ENCODE data around the gene VDAC1. TPM values are rescaled to one million over a fixed set of nuclear protein-coding genes. Genes with fewer than 3 reads are reported as not detected.
A peak's percentile ranks its signal among the peaks of the same experiment; 100 is the strongest.

The VDAC1 gene
- total and polyA plus RNA-seq, 4 experiments from 2014 or later = 45.1 to 103 (median 73.3) TPM

DNA sequence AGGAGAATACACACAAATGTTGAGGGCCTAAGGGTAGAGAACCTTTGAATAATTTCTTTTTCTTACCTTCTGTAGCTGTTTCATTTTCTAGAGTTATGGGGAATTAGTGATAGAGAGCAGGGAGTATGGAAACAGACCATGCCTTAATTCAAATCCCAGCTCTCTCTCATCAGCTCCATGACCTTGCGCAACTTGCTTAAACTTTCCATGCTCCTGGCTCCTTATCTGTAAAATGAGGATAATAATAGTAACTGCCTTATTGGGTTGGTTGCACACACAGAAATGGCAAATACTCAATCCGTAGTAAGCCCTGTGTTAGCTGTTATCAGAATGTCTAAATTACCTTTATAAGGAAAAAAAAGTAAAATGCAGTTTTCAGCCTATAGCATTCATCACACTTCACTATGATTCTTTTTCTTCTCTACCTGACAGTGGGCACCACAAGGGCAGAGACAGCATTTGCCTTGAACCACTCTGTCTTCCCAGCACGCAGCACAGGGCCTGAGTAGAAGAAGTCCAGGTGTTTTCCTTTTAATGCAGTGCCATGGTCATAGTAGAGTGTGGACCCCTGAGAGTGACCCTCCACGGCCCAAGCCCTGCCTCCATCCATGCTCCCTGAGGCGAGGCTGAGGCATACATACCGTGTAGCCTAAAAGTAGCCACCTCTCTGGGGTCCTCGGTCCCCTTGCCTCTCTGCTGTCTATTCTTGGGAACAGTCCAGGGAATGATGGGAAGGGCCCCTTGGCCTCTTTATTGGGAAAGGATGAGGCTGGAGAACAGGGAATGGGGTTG, 53.8 kb downstream of the VDAC1 start:
- ChIA-PET POLR2A (ENCODE audit: partially characterized antibody) (no interaction called here), CTCF (ENCODE audit: partially characterized antibody) (no interaction called here)
- H3K27me3 ChIP-seq (ENCODE audit: insufficient read depth, low read length) = no peaks in the 10 kb centered on the region
- peaks cover 5% of the 10 kb centered on the region for H3K36me3 ChIP-seq (ENCODE audit: insufficient read depth, low read length)
- no peaks in the 10 kb centered on the region for H3K4me1 Mint-ChIP-seq
- H3K9me3 Mint-ChIP-seq = no peaks in the 10 kb centered on the region
- intact Hi-C loops (cut with micrococcal nuclease) = no loop called here
- no peak overlapping the region for H3K27ac ChIP-seq (ENCODE audit: low read depth, low read length)
- no peak overlapping the region for H3K4me3 ChIP-seq (ENCODE audit: low read length in 2 of 2)
- no peak overlapping the region for H3K4me3 Mint-ChIP-seq
- H3K27me3 Mint-ChIP-seq = no peaks in the 10 kb centered on the region
- peaks cover 12 to 17% of the 10 kb centered on the region in 2 donors for H3K36me3 Mint-ChIP-seq
- no peak for DNase-seq
- H3K4me1 ChIP-seq (ENCODE audit: insufficient read depth, low read length) = no peaks in the 10 kb centered on the region
- no peaks in the 10 kb centered on the region for H3K9me3 ChIP-seq (ENCODE audit: control insufficient read depth in 1 of 2, low read length in 2 of 2)
- H3K27ac Mint-ChIP-seq = no peak overlapping the region

DNA sequence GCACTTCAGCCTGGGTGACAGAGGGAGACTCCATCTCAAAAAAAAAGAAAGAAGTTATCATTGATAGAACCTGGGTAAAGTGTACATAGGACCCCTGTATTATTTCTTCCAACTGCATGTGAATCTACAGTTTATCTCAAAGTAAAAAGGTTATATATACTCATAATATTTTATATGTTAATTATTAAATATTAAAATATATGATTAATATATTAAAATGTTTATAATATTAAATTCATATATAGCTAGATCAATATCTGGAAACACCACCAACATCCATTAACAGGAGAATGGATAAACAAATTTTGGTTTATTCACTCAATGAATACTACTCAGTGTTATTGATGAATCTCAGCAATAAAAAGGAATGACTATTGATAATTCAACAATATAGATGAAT, 56.1 kb downstream of the VDAC1 start:
- ChIA-PET POLR2A (ENCODE audit: partially characterized antibody) (no interaction called here), CTCF (ENCODE audit: partially characterized antibody) (interaction anchor here (1.2 kb wide), 1 partner anchor 31 kb away, joined by 5 read pairs; no protein-coding TSS in a partner anchor)
- no peaks in the 10 kb centered on the region for H3K36me3 ChIP-seq (ENCODE audit: insufficient read depth, low read length)
- no peak for DNase-seq
- H3K4me3 Mint-ChIP-seq = no peak overlapping the region
- no peaks in the 10 kb centered on the region for H3K4me1 ChIP-seq (ENCODE audit: insufficient read depth, low read length)
- H3K27ac Mint-ChIP-seq = no peak overlapping the region
- H3K27me3 Mint-ChIP-seq = peaks cover 0 to 3% of the 10 kb centered on the region in 2 donors
- no peaks in the 10 kb centered on the region for H3K27me3 ChIP-seq (ENCODE audit: insufficient read depth, low read length)
- no peaks in the 10 kb centered on the region for H3K4me1 Mint-ChIP-seq
- intact Hi-C loops (cut with micrococcal nuclease) = no loop called here
- no peaks in the 10 kb centered on the region for H3K9me3 ChIP-seq (ENCODE audit: control insufficient read depth in 1 of 2, low read length in 2 of 2)
- H3K4me3 ChIP-seq (ENCODE audit: low read length in 2 of 2) = no peak overlapping the region
- H3K27ac ChIP-seq (ENCODE audit: low read depth, low read length) = no peak overlapping the region
- peaks cover 2 to 4% of the 10 kb centered on the region in 2 donors for H3K36me3 Mint-ChIP-seq
- no peaks in the 10 kb centered on the region for H3K9me3 Mint-ChIP-seq

DNA sequence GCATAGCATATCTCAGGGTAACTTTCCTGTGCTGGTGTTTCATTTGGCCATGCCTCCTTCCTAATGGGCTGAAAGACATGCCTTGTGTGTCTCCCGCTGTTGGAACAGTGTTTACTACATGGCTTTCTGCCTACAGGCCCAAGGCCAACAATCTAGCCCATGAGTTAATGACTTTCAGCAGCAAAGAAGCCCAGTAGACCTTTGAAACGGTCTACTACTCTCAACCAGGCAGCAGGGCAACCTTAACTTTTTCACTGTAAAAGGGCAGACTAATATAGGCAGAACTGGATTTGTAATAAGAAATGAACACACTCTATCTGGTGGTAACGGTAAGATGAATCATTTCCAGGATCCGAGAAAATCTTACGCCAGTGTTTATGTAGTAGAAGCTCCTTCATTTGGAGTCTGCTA, 57.3 kb downstream of the VDAC1 start:
- Mint-ChIP-seq H3K36me3 (no peaks in the 10 kb centered on the region), H3K4me1 (no peaks in the 10 kb centered on the region), H3K27ac (peak overlapping the region in 1 of 7 donors; percentile 8), H3K4me3 (no peak overlapping the region), H3K27me3 (peaks cover 0 to 3% of the 10 kb centered on the region in 2 donors), H3K9me3 (peaks cover 0 to 2% (median 0%) of the 10 kb centered on the region in 8 donors)
- Histone ChIP-seq H3K9me3 (ENCODE audit: control insufficient read depth in 1 of 2, low read length in 2 of 2) (no peaks in the 10 kb centered on the region), H3K36me3 (ENCODE audit: insufficient read depth, low read length) (no peaks in the 10 kb centered on the region), H3K27ac (ENCODE audit: low read depth, low read length) (no peak overlapping the region), H3K4me3 (ENCODE audit: low read length in 2 of 2) (no peak overlapping the region), H3K27me3 (ENCODE audit: insufficient read depth, low read length) (no peaks in the 10 kb centered on the region), H3K4me1 (ENCODE audit: insufficient read depth, low read length) (no peaks in the 10 kb centered on the region)
- DNase-seq = no peak
- ChIA-PET POLR2A (ENCODE audit: partially characterized antibody) (no interaction called here), CTCF (ENCODE audit: partially characterized antibody) (interaction anchor here (0.8 to 1.2 kb wide), 2 partner anchors 16 to 523 kb away, joined by 3 read pairs; no protein-coding TSS in a partner anchor)
- intact Hi-C loops (cut with micrococcal nuclease) = no loop called here

DNA sequence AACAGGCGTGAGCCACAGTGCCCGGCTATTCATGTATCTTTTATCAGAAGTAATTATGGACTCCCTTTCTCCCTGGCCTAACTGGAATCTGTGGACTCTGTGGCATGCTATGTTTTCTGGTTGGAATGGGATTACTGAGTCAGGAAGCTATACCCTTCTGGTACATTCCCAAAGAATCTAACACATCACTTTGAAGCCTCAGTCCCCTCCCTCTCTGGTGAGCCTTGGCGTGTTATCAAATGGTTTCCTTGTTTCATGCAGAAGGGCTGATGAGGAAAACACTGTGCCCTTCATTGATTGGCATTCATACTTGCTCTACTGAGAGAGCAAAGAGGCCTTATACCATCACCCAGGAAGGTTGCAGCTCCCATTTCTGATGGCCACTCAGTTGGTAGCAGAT, 59.2 kb downstream of the VDAC1 start:
- POLR2A ChIA-PET (ENCODE audit: partially characterized antibody) = no interaction called here
- H3K27me3 ChIP-seq (ENCODE audit: insufficient read depth, low read length) = no peaks in the 10 kb centered on the region
- intact Hi-C loops (cut with micrococcal nuclease) = loop anchor here (2.0 kb wide), 1 partner anchor 523 kb away; no protein-coding TSS in a partner anchor
- DNase-seq = no peak
- H3K36me3 Mint-ChIP-seq = no peaks in the 10 kb centered on the region
- H3K4me1 ChIP-seq (ENCODE audit: insufficient read depth, low read length) = no peaks in the 10 kb centered on the region
- H3K9me3 Mint-ChIP-seq = peaks cover 0 to 2% (median 0%) of the 10 kb centered on the region in 8 donors
- H3K36me3 ChIP-seq (ENCODE audit: insufficient read depth, low read length) = no peaks in the 10 kb centered on the region
- H3K27ac Mint-ChIP-seq = no peak overlapping the region
- no peak overlapping the region for H3K4me3 Mint-ChIP-seq
- no peak overlapping the region for H3K27ac ChIP-seq (ENCODE audit: low read depth, low read length)
- H3K9me3 ChIP-seq (ENCODE audit: control insufficient read depth in 1 of 2, low read length in 2 of 2) = no peaks in the 10 kb centered on the region
- H3K4me3 ChIP-seq (ENCODE audit: low read length in 2 of 2) = no peak overlapping the region
- peaks cover 2 to 3% of the 10 kb centered on the region in 2 donors for H3K27me3 Mint-ChIP-seq
- H3K4me1 Mint-ChIP-seq = no peaks in the 10 kb centered on the region
- CTCF ChIA-PET (ENCODE audit: partially characterized antibody) = interaction anchor here (0.8 kb wide), 1 partner anchor 320 kb away, joined by 3 read pairs; no protein-coding TSS in a partner anchor

DNA sequence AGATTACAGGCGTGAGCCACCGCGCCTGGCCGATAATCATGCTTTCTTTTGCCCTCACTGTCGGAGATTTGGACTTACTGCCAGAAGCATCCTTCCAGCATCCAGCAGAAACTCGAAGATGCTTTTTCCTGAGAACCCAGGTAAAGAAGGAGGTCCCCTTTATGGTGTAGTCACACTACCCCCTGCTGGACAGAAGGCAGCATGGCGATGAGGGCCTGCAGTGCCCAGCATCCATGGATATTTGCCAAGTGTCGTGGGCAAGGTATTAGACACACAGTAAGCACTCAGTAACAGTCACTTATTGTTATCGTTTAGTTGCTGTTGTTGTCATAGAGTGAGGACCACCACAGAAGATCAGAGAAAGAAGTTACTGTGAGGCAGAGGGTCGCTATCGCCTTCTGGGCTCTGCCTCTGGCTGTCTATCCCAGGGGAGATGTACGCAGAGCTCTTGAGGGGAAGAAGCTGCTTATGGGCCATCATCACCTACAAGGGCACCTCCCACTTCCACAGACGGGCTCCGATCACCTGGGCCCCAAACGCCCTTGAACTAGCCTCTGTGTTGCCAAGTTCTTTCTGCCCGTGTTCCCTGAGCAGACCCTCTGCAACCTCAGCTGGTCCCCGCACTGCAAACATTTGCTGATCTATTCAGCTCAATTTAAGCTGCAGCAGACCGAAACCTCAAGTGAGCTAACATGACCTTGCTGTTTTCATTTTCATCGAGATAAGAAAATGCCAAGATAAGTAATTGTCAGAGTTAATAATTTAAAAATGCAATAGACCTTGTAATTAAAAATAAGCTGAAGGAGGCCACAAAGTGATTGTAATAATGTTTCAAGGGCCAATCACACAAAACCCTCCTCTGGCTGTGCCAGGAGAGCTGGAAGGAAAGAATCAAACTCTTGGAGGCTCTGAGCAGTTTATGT, 60.3 kb downstream of the VDAC1 start:
- H3K36me3 Mint-ChIP-seq = no peaks in the 10 kb centered on the region
- CTCF ChIA-PET (ENCODE audit: partially characterized antibody) = no interaction called here
- no peak overlapping the region for H3K4me3 Mint-ChIP-seq
- H3K9me3 Mint-ChIP-seq = peaks cover 0 to 2% (median 0%) of the 10 kb centered on the region in 8 donors
- Histone ChIP-seq H3K27ac (ENCODE audit: low read depth, low read length) (no peak overlapping the region), H3K9me3 (ENCODE audit: control insufficient read depth in 1 of 2, low read length in 2 of 2) (no peaks in the 10 kb centered on the region), H3K36me3 (ENCODE audit: insufficient read depth, low read length) (no peaks in the 10 kb centered on the region), H3K4me3 (ENCODE audit: low read length in 2 of 2) (no peak overlapping the region), H3K4me1 (ENCODE audit: insufficient read depth, low read length) (no peaks in the 10 kb centered on the region), H3K27me3 (ENCODE audit: insufficient read depth, low read length) (no peaks in the 10 kb centered on the region)
- no peaks in the 10 kb centered on the region for H3K4me1 Mint-ChIP-seq
- H3K27me3 Mint-ChIP-seq = peaks cover 2 to 3% of the 10 kb centered on the region in 2 donors
- H3K27ac Mint-ChIP-seq = no peak overlapping the region
- POLR2A ChIA-PET (ENCODE audit: partially characterized antibody) = no interaction called here
- DNase-seq = peak in 3 of 5 donors; percentile 14 to 19 (median 18)
- intact Hi-C loops (cut with micrococcal nuclease) = loop anchor here (2.0 kb wide), 1 partner anchor 522 kb away; no protein-coding TSS in a partner anchor

DNA sequence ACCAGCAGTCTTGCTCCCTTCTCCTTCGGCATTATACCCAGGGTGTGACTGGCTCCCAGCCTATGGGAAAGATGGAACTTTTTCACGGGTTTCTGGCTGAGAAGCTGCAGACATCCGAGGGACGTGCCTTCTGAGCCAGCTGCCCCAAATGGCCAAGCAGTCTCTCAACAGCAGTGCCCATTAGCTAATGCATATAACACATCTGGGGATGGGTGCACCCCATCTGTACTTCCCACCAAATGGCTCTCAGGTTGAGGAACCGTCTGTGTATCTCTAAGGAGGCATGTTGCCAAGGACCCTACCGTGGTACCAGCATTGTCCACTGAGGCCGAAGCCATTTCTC, 61.3 kb downstream of the VDAC1 start:
- CTCF ChIA-PET (ENCODE audit: partially characterized antibody) = no interaction called here

More for the DNA sequence above, 61.3 kb downstream of the VDAC1 start:
- Histone ChIP-seq H3K27ac (ENCODE audit: low read depth, low read length) (no peak overlapping the region), H3K9me3 (ENCODE audit: control insufficient read depth in 1 of 2, low read length in 2 of 2) (no peaks in the 10 kb centered on the region), H3K4me3 (ENCODE audit: low read length in 2 of 2) (no peak overlapping the region), H3K36me3 (ENCODE audit: insufficient read depth, low read length) (no peaks in the 10 kb centered on the region), H3K4me1 (ENCODE audit: insufficient read depth, low read length) (no peaks in the 10 kb centered on the region), H3K27me3 (ENCODE audit: insufficient read depth, low read length) (no peaks in the 10 kb centered on the region)
- Mint-ChIP-seq H3K27ac (no peak overlapping the region), H3K36me3 (no peaks in the 10 kb centered on the region), H3K4me3 (no peak overlapping the region), H3K27me3 (peaks cover 2 to 3% of the 10 kb centered on the region in 2 donors), H3K4me1 (no peaks in the 10 kb centered on the region), H3K9me3 (peaks cover 0 to 2% (median 0%) of the 10 kb centered on the region in 8 donors)
- DNase-seq = no peak
- POLR2A ChIA-PET (ENCODE audit: partially characterized antibody) = no interaction called here
- intact Hi-C loops (cut with micrococcal nuclease) = no loop called here

All from CD4-positive, alpha-beta memory T cell (primary cell).